Transverse colon (tissue), 4 donors: ENCODE results near the gene TBC1D21.

Source experiments
- EP300 ChIP-seq: sonication (generic); formaldehyde crosslinking; IDR thresholded peaks from one replicate; pipeline ENCODE4 v1.6.1; 2017; ENCODE audit warnings: antibody characterized with exemption, low read depth
- POLR2A ChIP-seq: fragments of 450-650 bp; IDR thresholded peaks from one replicate; pipeline ENCODE4 v1.6.1; 2016; ENCODE audit warnings: antibody characterized with exemption, mild to moderate bottlenecking, moderate library complexity
- POLR2AphosphoS5 ChIP-seq, 3 donors: sonication (generic); formaldehyde crosslinking; IDR thresholded peaks; one replicate each; pipeline ENCODE4 v1.6.1; 2016; ENCODE audit warnings: antibody characterized with exemption in 3 of 3
- TF ChIP-seq, protein P1 (sequence below), 5 experiments: fragments of 200-600 bp in 3 of 5; fragments of 450-650 bp in 2 of 5; sonication (generic) in 3 of 5; IDR thresholded peaks; 1 replicate in 2 of 5; 2 replicates in 3 of 5; pipeline ENCODE4 v1.5.1; 2016 to 2017; ENCODE audit warnings: antibody characterized with exemption in 5 of 5, inconsistent platforms in 3 of 5, mild to moderate bottlenecking in 2 of 5, moderate library complexity in 1 of 5

DNA sequence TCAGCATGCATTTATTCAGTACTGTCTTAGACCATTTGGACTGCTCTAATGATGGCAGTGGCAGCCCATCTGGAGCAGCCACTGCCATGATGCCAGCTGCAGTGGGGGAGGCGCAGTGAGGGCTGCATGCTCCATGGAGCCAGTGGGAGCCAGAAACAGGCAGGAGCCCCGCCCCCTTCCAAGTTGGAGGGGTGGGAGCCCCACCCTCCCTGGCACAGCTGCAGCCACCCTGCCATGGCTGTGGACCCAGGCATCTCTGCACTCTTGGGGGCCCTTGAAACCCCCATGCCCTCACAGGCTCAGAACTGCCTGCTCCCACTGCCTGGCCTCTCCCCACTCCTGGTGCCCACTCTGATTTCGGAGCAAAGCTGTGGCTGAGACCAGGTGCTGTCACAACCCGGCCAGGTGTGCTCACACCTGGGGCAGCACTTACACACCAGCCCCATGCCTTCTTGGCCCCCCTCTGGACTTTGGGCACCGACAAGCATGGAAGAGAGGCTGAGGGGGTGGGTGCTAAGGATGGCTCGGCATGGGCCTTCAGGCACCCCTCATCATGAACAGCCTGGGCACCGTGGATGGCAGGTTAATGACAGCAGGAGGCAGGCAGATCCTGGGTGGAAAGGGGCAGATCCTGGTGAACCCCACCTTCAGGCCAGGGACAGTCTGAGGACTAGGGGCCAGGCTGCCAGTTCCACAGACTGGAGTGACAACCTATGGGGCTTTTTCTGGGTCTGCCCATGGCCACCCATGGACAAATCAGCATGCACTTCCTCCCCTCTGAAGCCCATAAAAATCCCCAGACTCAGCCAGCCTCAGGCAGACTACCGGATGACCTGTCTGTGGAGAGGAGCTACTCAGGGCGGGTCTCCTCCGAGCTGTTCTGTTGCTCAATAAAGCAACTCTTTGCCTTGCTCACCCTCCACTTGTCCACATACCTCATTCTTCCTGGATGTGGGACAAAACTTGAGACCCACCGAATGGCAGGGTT lies 18.3 kb downstream of the TBC1D21 start:
- TF ChIP-seq EP300 (no peak), POLR2AphosphoS5 (IDR thresholded peaks at IDR 0.05) (no peak), POLR2A (no peak)
- TF ChIP-seq, protein P1, sequence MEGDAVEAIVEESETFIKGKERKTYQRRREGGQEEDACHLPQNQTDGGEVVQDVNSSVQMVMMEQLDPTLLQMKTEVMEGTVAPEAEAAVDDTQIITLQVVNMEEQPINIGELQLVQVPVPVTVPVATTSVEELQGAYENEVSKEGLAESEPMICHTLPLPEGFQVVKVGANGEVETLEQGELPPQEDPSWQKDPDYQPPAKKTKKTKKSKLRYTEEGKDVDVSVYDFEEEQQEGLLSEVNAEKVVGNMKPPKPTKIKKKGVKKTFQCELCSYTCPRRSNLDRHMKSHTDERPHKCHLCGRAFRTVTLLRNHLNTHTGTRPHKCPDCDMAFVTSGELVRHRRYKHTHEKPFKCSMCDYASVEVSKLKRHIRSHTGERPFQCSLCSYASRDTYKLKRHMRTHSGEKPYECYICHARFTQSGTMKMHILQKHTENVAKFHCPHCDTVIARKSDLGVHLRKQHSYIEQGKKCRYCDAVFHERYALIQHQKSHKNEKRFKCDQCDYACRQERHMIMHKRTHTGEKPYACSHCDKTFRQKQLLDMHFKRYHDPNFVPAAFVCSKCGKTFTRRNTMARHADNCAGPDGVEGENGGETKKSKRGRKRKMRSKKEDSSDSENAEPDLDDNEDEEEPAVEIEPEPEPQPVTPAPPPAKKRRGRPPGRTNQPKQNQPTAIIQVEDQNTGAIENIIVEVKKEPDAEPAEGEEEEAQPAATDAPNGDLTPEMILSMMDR (IDR thresholded peaks at IDR 0.05), result no peak
